GM12892 (cell line): Measurements from ENCODE around the gene R3HDM2.
A peak's percentile ranks its signal among the peaks of the same experiment; 100 is the strongest.
"Not testable (repeated sequence)": the region's sequence is repeated elsewhere in the genome, so short reads cannot be mapped to it uniquely, and the experiment has no call there.

Source experiments
- DNase-seq: peaks from one replicate; pipeline ENCODE4 v3.0.0; 2011; ENCODE audit not compliant: insufficient read length
- FAIRE-seq: peaks from 2 replicates; lab custom pipeline; 2011; peaks lifted over from hg19 to GRCh38; lab: Jason Lieb, UNC
- POLR2A ChIP-seq: IDR thresholded peaks from 2 replicates; pipeline ENCODE4 v1.6.1; 2011; ENCODE audit warnings: low read depth, low read length, control low read depth
- POLR2AphosphoS5 ChIP-seq: IDR thresholded peaks from 2 replicates; pipeline ENCODE4 v1.6.1; 2011; ENCODE audit warnings: low read depth, low read length, control low read depth
- TAF1 ChIP-seq: IDR thresholded peaks from 2 replicates; pipeline ENCODE4 v1.6.1; 2011; ENCODE audit warnings: low read depth, mild to moderate bottlenecking, control low read depth, low read length, borderline replicate concordance

Gene R3HDM2

GRCh38 chr12:57430112-57430930 lies 522 bp downstream of the R3HDM2 start:
- TF ChIP-seq TAF1: no peak
- TF ChIP-seq POLR2A: no peak; the same call in 1 of the 2 replicates
- no peak; the same call in 1 of the 2 replicates for TF ChIP-seq POLR2AphosphoS5
- FAIRE-seq (peak; percentile 57), DNase-seq (no peak)

GRCh38 chr12:57429473-57430111 lies 1.3 kb downstream of the R3HDM2 start:
- FAIRE-seq: no peak
- DNase-seq: no peak

GRCh38 chr12:57428965-57429364 lies 1.9 kb downstream of the R3HDM2 start:
- DNase-seq (no peak), FAIRE-seq (no peak)
- TF ChIP-seq TAF1 (no peak), POLR2AphosphoS5 (no peak), POLR2A (no peak)

More at GRCh38 chr12:57429473-57430111, 1.3 kb downstream of the R3HDM2 start:
- TF ChIP-seq TAF1 (no peak), POLR2A (no peak)

- not testable (repeated sequence) for FAIRE-seq, DNase-seq
These were observed 3.9 kb downstream of the R3HDM2 start for GRCh38 chr12:57426948-57427347.

GRCh38 chr12:57420482-57420881 lies 10.4 kb downstream of the R3HDM2 start:
- no peak for TF ChIP-seq TAF1
- TF ChIP-seq POLR2A: no peak
- no peak for TF ChIP-seq POLR2AphosphoS5
- DNase-seq (no peak), FAIRE-seq (no peak)

- TF ChIP-seq POLR2A (no peak), TAF1 (no peak), POLR2AphosphoS5 (no peak)
- DNase-seq: no peak
- no peak for FAIRE-seq
These were observed 11.3 kb downstream of the R3HDM2 start for GRCh38 chr12:57419495-57419894.

GRCh38 chr12:57418255-57418654 lies 12.6 kb downstream of the R3HDM2 start:
- DNase-seq: no peak
- FAIRE-seq: no peak
- TF ChIP-seq POLR2A (no peak), POLR2AphosphoS5 (no peak), TAF1 (no peak)

GRCh38 chr12:57416039-57416996 lies 14.5 kb downstream of the R3HDM2 start:
- no peak for FAIRE-seq
- no peak for TF ChIP-seq TAF1
- TF ChIP-seq POLR2AphosphoS5: no peak
- TF ChIP-seq POLR2A: no peak
- no peak for DNase-seq

GRCh38 chr12:57415088-57415487 lies 15.8 kb downstream of the R3HDM2 start:
- FAIRE-seq (no peak), DNase-seq (no peak)
- no peak for TF ChIP-seq TAF1
- TF ChIP-seq POLR2AphosphoS5: no peak
- no peak for TF ChIP-seq POLR2A

GRCh38 chr12:57414160-57414559 lies 16.7 kb downstream of the R3HDM2 start:
- DNase-seq, FAIRE-seq: not testable (repeated sequence)

GRCh38 chr12:57410534-57410933 lies 20.3 kb downstream of the R3HDM2 start:
- no peak for DNase-seq
- TF ChIP-seq POLR2A: no peak
- no peak for TF ChIP-seq TAF1
- TF ChIP-seq POLR2AphosphoS5: no peak
- FAIRE-seq: no peak
